GM20000 (cell line): Measurements from ENCODE around the gene RAB31.

Experiments used
- DNase-seq: peaks from one replicate; pipeline ENCODE4 v3.0.0; 2012; ENCODE audit warnings: low spot score
- TF ChIP-seq, protein P1 (sequence below): IDR thresholded peaks from 2 replicates; pipeline ENCODE4 v1.5.1; 2012; ENCODE audit warnings: mild to moderate bottlenecking, control low read depth; ENCODE audit errors: extremely low read depth, missing control alignments

The RAB31 gene

GRCh38 chr18:9817286-9817685, 109.2 kb downstream of the RAB31 start:
- DNase-seq: no peak
- TF ChIP-seq, protein P1, sequence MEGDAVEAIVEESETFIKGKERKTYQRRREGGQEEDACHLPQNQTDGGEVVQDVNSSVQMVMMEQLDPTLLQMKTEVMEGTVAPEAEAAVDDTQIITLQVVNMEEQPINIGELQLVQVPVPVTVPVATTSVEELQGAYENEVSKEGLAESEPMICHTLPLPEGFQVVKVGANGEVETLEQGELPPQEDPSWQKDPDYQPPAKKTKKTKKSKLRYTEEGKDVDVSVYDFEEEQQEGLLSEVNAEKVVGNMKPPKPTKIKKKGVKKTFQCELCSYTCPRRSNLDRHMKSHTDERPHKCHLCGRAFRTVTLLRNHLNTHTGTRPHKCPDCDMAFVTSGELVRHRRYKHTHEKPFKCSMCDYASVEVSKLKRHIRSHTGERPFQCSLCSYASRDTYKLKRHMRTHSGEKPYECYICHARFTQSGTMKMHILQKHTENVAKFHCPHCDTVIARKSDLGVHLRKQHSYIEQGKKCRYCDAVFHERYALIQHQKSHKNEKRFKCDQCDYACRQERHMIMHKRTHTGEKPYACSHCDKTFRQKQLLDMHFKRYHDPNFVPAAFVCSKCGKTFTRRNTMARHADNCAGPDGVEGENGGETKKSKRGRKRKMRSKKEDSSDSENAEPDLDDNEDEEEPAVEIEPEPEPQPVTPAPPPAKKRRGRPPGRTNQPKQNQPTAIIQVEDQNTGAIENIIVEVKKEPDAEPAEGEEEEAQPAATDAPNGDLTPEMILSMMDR: no peak

DNA sequence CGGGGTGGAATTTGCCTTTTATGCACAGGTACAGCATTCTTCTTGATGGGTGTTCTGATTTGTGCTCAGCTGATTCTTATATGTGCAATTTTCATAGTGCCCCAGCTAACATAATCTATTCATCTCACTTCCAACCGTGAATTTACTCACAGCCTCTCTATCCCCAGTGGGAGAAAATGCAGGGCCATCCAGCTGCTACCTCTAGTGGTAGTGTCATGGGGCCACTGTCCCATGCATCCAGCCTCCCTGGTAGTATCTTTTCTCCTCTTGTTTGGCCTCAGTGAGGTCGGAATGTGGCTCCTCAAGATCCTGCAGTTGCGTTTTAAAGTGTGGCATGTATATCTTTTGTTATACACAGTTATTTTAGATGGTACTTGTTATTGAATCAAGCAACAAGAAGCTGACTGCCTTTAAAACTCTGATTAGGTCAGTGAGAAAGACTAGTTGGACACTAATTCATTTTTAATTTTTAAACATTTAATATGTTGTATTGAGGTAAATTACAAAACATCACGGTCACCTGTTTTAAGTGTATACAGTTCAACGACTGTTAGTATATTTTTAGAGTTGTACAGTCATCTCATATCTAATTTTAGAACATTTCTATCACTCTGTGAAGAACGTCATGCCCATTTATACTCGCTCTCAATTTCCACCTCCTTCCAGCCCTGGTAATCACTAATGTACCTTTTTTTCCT, 109.8 kb downstream of the RAB31 start:
- DNase-seq: no peak
- TF ChIP-seq, protein P1: no peak

- TF ChIP-seq, protein P1: no peak
- no peak for DNase-seq
These were observed 110.3 kb downstream of the RAB31 start for GRCh38 chr18:9818423-9818734.

- TF ChIP-seq, protein P1: no peak
- no peak for DNase-seq
These were observed 112.0 kb downstream of the RAB31 start for GRCh38 chr18:9820127-9820526.

DNA sequence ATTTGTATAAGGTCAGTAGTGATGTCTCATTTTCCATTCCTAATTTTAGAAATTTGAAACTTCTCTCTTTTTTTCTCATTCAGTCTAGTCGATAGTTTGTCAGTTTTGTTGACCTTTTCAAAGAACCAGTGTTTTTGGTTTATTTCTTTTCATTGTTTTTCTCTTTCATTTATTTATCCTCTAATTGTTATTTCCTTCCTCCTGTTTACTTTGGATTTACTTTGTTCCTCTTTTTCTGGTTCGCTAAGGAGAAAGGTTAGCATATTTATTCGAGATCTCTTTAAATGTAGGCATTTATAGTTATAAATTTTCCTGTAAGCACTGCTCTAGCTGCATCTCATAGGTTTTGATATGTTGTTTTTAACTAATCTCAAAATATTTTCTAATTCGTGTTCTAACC, 112.6 kb downstream of the RAB31 start:
- TF ChIP-seq, protein P1: no peak
- no peak for DNase-seq

DNA sequence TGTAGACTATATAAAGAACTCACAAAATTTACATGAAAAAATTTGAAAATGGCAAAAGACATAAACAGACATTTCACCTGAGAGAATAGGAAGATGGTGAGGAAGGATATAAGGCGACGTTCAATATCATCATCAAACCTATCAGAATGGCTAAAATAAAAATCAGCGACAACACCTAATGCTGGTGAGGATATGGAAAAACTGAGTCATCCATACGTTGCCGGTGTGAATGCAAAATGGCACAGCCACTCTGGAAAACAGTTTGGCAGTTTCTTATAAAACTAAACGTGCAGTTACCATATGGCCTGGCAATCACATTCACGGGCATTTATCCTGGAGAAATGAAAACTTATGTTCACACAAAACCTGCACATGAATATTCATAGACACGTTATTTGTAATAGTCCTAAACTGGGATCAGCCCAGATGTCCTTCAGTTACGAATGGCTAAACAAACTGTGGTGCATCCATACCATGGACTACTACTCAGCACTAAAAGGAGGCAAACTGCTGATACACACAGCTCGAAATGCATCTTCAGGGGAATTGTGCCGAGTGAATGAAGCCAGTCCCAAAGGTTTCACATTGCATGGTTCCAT, 114.6 kb downstream of the RAB31 start:
- TF ChIP-seq, protein P1: no peak
- no peak for DNase-seq

DNA sequence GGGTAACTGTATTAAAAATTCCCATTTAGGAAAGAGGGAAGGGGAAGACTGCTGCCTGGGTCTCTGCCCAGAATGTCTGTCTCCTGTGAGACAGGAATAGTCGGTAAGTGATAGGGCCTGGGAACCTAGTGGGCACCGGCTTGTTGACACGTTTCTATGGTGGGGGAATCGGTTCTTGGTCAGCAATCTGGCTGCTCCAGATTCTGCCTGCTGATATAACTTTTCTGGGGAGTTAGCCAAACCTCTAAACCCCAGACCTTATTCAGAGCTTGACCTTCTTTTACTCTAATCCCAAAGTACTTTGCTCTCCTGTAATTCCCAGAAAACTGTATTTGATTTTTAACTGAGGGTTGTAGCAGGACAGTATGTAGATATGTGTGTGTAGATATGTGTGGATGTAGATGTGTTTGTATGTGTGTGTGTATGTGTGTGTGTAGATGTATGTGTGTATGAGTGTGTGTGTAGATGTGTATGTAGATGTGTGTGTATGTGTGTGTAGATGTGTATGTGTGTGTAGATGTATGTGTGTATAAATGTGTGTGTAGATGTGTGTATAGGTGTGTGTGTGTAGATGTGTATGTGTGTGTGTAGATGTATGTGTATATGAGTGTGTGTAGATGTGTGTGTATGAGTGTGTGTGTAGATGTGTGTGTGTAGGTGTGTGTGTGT, 115.8 kb downstream of the RAB31 start:
- DNase-seq: no peak

More for the DNA sequence above, 115.8 kb downstream of the RAB31 start:
- TF ChIP-seq, protein P1: no peak
